Mammary epithelial cell (primary cell): Measurements from ENCODE around the gene UBE2K.

Experiments
- CTCF ChIP-seq, 2 donors: IDR thresholded peaks in 1 of 2; conservative IDR thresholded peaks in 1 of 2; 2 replicates each; pipeline ENCODE4 v1.5.1; 2011 to 2012; ENCODE audit warnings: inconsistent platforms in 2 of 2, low read length in 2 of 2, mild to moderate bottlenecking in 2 of 2, control low read depth in 1 of 2, low read depth in 1 of 2; ENCODE audit not compliant: insufficient read depth in 1 of 2; ENCODE audit errors: extremely low read depth in 1 of 2
- EZH2 ChIP-seq: IDR thresholded peaks from 2 replicates; pipeline ENCODE4 v1.6.1; 2012; ENCODE audit warnings: low read length, inconsistent platforms, borderline replicate concordance

- TF ChIP-seq CTCF (conservative IDR thresholded peaks at IDR 0.05 in 1 of 2, IDR thresholded peaks at IDR 0.05 in 1 of 2; ENCODE audit: extremely low read depth in 1 of 2, insufficient read depth in 1 of 2, low read depth in 1 of 2, low read length in 2 of 2) (no peak), EZH2 (no peak)
These were observed 110.4 kb downstream of the UBE2K start for GRCh38 chr4:39808231-39808749.
